ENCODE measurements around the gene FAM53B.

FAM53B gene

DNA sequence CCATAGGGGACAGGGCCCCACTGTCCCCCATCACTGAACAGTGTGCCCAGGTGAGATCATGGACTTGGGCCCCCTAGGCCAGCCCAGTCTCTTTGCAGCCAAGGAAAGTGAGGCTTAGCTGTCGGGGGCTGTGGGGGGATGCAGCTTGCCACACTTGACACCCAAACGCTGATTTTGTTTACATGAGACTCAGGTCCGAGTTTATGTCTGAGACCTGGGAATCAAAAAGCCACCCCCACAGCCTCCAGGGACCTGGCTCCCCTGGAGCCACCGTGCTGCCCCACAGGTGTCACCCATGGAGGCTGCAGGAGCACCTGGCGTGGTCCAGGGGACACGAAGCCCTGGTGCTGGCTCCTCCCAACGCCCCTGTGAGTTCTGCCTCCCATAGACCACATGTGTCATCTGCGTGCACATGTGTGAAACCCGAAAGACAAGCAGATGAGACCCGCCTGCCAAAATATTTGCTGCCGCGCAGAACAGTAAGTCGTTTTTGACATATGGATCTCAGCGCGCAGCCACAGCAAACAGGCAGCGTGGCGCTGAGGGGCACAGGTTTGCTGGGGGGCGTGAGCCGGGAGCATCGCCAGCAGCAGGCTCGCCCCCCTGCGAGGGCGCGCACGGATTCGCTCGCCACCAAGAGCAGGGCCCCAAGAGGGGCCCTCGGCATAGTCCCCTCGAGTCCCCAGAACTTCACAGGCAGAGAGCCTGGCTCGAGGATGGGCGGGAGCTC is 170.3 kb downstream of the FAM53B start:
- no peak for DNase-seq

DNA sequence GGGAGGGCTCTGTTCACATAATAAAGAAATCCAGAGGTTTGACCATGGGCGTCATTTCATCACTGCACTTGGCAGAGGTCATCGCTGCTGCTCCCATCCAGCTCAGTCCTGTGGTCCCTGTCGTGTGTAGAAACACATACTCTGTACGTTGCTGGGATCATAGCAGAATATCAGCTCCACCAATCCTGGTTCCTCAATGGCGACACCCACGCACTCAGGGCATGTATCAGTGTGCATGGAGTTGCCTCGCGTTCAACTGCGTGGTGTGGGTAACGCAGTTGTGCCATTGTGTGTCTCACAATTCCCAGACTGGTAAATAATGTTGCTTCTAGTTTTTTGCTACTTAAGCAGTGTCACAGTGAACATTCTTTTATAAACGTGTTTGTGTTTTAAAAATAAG is 171.4 kb downstream of the FAM53B start:
- DNase-seq: no peak

DNA sequence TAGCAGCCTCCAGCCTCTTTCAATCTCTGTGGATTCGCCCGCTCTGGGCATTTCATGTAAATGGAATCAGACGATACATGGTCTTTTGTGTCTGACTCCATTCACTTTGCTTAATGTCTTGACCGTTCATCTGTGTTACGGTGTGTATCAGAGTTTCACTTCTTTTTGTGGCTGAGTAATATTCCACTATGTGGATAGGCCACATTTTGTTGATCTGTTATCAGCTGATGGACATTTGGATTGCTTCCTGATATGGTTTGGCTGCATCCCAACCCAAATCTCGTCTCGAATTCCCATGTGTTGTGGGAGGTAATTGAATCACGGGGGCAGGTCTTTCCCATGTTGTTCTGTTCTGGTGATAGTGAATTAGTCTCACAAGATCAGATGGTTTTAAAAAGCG is 173.5 kb downstream of the FAM53B start:
- DNase-seq: no peak

DNA sequence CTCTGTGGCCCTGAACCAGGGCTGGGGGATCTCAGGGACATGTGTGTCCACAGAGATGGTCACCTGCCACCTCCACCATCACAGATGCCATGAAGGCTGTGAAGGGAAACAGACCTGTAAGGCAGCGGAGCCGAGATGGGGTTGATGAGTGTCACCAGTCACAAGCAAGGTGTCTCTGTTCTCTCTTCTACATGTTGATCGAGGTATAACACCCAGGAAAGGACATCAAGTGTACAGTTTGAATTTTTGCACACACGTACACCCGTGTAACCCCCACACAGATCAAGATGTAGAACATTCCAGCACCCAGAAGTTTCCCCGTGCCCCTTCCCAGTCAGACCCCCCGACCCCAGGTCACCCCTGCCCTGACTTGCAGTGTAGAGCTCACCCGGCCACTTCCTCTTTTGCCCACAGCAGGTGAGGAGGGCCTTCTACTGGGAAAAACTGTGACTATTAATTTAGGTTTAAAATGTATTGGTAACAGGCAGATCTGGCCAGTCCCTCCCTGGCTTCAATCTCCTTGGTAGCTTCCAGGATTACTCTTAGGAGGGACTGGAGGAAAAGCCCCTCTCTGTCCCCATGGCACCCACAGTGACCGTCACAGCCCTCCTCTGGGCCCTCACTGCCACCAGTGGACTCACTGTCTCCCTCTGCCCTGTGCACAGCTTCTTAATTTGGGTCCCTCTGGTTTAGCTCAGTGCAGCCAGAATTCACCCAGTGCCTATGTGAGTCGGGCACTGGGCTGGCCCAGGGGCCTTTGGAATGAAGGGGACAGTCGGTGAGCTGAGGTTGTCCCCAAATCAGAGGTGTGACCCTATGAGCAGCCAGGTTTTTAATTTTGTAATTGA is 174.3 kb downstream of the FAM53B start:
- no peak for DNase-seq
